BLaER1 treated with 17β-estradiol and CSF1 and Interleukin-3, amounts not matched to agents 10 nM and 100 nM (cell line): ENCODE measurements around the gene TUBD1.
"Not testable (repeated sequence)": the region's sequence is repeated elsewhere in the genome, so short reads cannot be mapped to it uniquely, and the experiment has no call there.

Experiments
- H3K27ac ChIP-seq, 11 experiments: shearing (Covaris generic); formaldehyde crosslinking; 2 replicates each; pipeline ENCODE4 v1.8.1; 2022
- H3K27me3 ChIP-seq, 11 experiments: shearing (Covaris generic); formaldehyde crosslinking; 2 replicates each; pipeline ENCODE4 v1.8.1; 2022
- H3K36me3 ChIP-seq, 11 experiments: shearing (Covaris generic); formaldehyde crosslinking; 2 replicates each; pipeline ENCODE4 v1.8.1; 2022
- H3K4me1 ChIP-seq, 10 experiments: shearing (Covaris generic); formaldehyde crosslinking; 2 replicates each; pipeline ENCODE4 v1.8.1; 2022
- H3K4me2 ChIP-seq, 11 experiments: shearing (Covaris generic); formaldehyde crosslinking; 2 replicates each; pipeline ENCODE4 v1.8.1; 2022
- H3K4me3 ChIP-seq, 10 experiments: shearing (Covaris generic); formaldehyde crosslinking; 2 replicates each; pipeline ENCODE4 v1.8.1; 2022
- H3K9ac ChIP-seq, 11 experiments: shearing (Covaris generic); formaldehyde crosslinking; 2 replicates each; pipeline ENCODE4 v1.8.1; 2022
- H3K9me3 ChIP-seq, 11 experiments: shearing (Covaris generic); formaldehyde crosslinking; replicated peaks in 1 of 11; 2 replicates each; pipeline ENCODE4 v1.8.1; 2022
- H4K20me1 ChIP-seq, 11 experiments: shearing (Covaris generic); formaldehyde crosslinking; 2 replicates each; pipeline ENCODE4 v1.8.1; 2022
- Cebpa-rat ChIP-seq, 11 experiments: shearing (Covaris generic); IDR thresholded peaks; 2 replicates each; pipeline ENCODE4 v1.8.1; 2022

The TUBD1 gene

DNA sequence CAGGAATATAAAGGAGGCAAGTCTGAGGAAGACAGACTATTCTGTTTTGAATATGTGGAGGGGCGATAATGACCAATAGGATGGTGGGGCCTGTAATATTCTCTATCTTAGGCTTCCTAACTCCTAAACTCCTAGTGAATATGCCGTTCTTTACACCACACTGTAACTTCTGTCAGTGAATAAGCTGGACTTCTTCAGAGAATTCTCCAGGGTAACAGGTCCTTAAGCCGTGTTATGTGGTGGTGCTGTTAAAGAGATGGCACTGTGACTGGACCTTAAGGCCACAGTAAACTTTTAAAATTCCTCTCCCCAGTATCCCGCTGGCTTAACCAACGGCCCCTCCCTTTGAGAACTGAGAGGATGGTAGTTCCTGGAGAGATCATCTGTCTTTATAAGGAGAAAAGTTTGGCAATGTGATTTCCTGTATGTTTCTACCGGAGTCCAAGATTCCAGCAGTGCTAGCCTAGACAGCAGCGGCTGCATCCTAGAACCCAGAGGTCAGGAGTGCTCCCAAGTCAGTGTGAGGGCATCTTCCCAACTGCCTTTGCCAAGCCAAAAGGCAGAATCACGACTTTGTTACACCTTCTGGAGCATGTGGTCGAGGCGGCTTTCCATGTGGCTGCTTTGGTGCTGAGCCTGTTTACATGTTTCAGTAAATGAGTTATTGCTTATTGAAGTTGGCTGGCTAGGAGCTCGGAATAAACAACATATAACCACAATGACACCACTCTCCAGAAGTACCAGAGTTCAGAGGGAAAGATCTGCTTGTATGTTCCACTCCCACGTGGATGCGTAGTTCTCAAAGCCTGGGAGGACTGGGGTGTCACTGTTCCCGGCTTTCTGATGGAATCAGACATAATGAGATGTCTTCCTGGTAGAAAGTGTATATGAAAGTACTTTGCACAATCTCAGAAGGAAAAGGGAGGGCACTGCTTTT, 41.0 kb downstream of the TUBD1 start:
- H3K4me3 ChIP-seq = no peak overlapping the region
- H3K9ac ChIP-seq = peak overlapping the region in 3 of 11 experiments; percentile 9 to 30 (median 22); a peak in 3 of 22 replicates
- H3K4me2 ChIP-seq = peak overlapping the region in 6 of 11 experiments; percentile 18 to 70 (median 50); a peak in 10 of 22 replicates
- TF ChIP-seq Cebpa-rat (IDR thresholded peaks at IDR 0.05) = no peak
- H3K36me3 ChIP-seq = no peaks in the 10 kb centered on the region
- peaks cover 12 to 99% (median 55%) of the 10 kb centered on the region in 10 experiments for H3K4me1 ChIP-seq
- H3K27ac ChIP-seq = peak overlapping the region in 10 of 11 experiments; percentile 2 to 60 (median 44); a peak in 18 of 22 replicates
- no peaks in the 10 kb centered on the region for H3K9me3 ChIP-seq
- no peaks in the 10 kb centered on the region for H3K27me3 ChIP-seq
- no peaks in the 10 kb centered on the region for H4K20me1 ChIP-seq

DNA sequence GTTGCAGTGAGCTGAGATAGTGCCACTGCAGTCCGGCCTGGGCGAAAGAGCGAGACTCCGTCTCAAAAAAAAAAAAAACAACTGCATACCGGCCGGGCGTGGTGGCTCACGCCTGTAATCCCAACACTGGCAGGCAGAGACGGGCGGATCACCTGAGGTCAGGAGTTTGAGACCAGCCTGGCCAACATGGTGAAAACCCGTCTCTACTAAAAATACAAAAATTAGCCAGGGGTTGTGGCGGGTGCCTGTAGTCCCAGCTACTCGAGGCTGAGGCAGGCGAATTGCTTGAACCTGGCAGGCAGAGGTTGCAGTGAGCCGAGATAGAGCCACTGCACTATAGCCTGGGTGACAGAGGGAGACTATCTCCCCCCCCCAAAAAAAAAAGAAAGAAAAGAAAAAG, 42.4 kb downstream of the TUBD1 start:
- not testable (repeated sequence) for H3K36me3 ChIP-seq, H3K9ac ChIP-seq, H3K4me3 ChIP-seq, H3K27me3 ChIP-seq, H4K20me1 ChIP-seq, H3K9me3 ChIP-seq
- Histone ChIP-seq H3K4me1 (peaks cover 26 to 99% (median 62%) of the 10 kb centered on the region in 10 experiments), H3K4me2 (peak overlapping the region in 5 of 11 experiments; percentile 65 to 91 (median 76); a peak in 4 of 22 replicates), H3K27ac (peak overlapping the region in 9 of 11 experiments; percentile 50 to 100 (median 79); a peak in 7 of 22 replicates)

DNA sequence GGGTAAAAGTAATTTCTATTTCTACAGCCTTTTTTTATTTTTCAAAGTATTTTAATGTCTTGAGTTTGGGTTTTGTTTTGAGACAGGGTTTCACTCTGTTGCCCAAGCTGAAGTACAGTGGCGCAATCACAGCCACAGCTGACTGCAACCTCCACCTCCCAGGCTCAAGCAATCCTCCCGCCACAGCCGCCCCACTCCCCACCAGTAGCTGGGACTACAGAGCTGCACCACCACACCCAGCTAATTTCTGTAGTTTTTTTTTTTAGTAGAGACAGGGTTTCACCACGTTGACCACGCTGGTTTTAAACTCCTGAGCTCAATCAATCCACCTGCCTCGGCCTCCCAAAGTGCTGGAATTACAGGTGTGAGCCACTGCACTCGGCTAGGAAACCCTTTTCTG, 44.0 kb downstream of the TUBD1 start:
- Histone ChIP-seq H3K4me1 (peaks cover 26 to 98% (median 68%) of the 10 kb centered on the region in 10 experiments), H3K27me3 (no peaks in the 10 kb centered on the region), H3K4me3 (no peak overlapping the region; a peak in 1 of 20 replicates), H4K20me1 (peaks cover 0 to 12% (median 0%) of the 10 kb centered on the region in 11 experiments; a peak in 3 of 22 replicates), H3K27ac (peak overlapping the region; percentile 67 to 100 (median 79)), H3K36me3 (no peaks in the 10 kb centered on the region), H3K4me2 (peak overlapping the region; percentile 0 to 91 (median 71)), H3K9me3 (no peaks in the 10 kb centered on the region), H3K9ac (peak overlapping the region; percentile 25 to 71 (median 51); a peak in 17 of 22 replicates)
- peak; percentile 63 to 94 (median 91); a peak in 20 of 22 replicates for TF ChIP-seq Cebpa-rat (IDR thresholded peaks at IDR 0.05)

DNA sequence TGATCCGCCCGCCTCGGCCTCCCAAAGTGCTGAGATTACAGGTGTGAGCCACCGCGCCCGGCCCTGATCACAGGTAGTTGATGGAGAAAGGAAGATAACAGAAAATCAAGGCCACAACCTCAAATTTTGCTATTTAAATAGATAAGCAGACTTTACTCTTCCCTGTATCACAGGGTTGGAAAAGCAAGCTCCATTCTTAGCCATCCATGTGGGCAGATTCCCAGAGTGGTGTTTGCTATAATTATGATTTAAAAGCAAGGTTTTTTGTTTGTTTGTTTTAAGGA, 44.4 kb downstream of the TUBD1 start:
- H3K4me2 ChIP-seq = peak overlapping the region; percentile 0 to 91 (median 71); a peak in 20 of 22 replicates

DNA sequence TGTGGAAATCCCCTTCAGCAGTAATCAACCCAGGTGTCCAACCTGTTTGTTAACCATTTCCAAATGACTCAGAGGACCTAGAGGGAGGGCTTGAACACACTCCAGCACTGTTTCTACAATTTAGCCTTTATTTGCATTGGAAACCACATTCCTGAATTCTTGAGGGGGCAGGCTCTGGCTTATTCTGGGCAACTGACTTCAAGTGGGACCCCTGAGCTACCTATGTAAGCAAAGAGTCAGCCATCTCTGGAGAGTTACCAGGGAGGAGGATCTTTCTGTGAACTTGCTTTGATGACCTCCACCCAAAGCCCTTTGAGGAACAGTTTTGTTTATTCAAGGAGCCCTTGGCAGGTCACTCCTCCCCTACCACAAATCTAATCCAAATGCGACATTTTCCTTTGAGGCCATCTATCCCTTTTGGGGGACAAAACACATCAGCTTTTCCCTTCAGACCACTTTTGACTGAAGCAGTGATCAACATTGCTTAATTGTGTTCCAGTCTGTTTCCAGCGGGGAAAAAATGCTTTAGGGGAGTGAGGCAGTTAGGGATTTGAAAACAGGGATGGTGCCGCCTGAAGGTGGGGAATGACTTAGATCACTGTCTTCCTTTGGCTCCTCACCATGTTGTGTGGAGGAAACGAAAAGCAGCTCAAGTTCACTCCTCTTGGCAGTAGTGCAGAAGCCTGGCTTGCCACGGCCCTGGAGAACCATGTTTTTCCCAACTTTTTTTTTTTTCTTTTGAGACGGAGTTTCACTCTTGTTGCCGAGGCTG, 46.2 kb downstream of the TUBD1 start:
- TF ChIP-seq Cebpa-rat (IDR thresholded peaks at IDR 0.05) = no peak
- Histone ChIP-seq H3K27me3 (no peaks in the 10 kb centered on the region), H3K4me1 (peaks cover 26 to 79% (median 58%) of the 10 kb centered on the region in 10 experiments), H3K9me3 (no peaks in the 10 kb centered on the region), H3K9ac (peak overlapping the region; percentile 9 to 72 (median 35); a peak in 13 of 22 replicates), H3K27ac (peak overlapping the region; percentile 48 to 100 (median 79)), H3K4me3 (no peak overlapping the region), H3K36me3 (peaks cover 0 to 15% (median 9%) of the 10 kb centered on the region in 11 experiments; a peak in 16 of 22 replicates), H4K20me1 (peaks cover 0 to 27% (median 0%) of the 10 kb centered on the region in 11 experiments; a peak in 3 of 22 replicates), H3K4me2 (peak overlapping the region; percentile 32 to 91 (median 60); a peak in 20 of 22 replicates)

More for the DNA sequence above, 44.4 kb downstream of the TUBD1 start:
- Histone ChIP-seq H4K20me1 (peaks cover 0 to 12% (median 0%) of the 10 kb centered on the region in 11 experiments; a peak in 3 of 22 replicates), H3K27me3 (no peaks in the 10 kb centered on the region), H3K4me1 (peaks cover 26 to 93% (median 67%) of the 10 kb centered on the region in 10 experiments), H3K9ac (peak overlapping the region in 9 of 11 experiments; percentile 32 to 71 (median 55); a peak in 14 of 22 replicates), H3K4me3 (no peak overlapping the region; a peak in 1 of 20 replicates), H3K27ac (peak overlapping the region; percentile 67 to 100 (median 79)), H3K36me3 (no peaks in the 10 kb centered on the region), H3K9me3 (no peaks in the 10 kb centered on the region)
- TF ChIP-seq Cebpa-rat (IDR thresholded peaks at IDR 0.05) = no peak

DNA sequence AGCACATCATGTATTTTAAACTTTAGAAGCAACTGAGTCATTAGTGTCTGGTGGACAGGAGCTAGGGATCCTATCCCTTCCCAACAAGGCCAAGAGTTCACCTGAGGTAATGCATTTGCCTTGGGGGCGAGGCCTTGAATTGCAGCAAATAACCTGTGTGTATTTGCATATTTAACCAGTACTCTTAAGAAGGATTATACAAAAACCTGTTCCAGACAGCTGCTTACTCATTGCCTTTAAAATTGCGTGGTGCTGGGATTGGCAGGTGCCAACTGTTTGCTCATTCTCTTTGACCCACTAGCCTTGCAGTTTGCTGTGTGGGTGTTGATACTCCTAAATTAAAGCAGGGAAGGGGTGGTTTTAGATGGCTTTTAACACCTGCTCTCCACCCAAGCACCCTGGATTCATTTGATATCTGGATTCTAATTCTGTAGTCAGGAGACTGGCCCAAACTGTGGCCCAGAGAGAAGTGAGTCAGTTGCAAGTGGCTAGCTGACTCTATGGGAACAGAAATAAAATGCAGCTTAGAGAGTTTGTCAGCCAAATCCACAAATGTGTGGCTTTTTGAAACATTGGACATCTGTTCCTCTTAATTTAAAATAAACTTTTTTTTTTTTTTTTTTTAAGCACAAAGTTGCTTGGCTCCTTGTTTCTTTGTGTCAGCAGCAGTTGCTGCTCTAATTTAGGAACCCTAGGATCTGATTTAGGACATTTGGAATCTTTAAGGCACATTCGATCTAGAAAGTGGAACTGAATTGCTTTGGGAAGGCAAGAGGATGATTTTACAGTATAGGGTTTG, 46.9 kb downstream of the TUBD1 start:
- no peaks in the 10 kb centered on the region for H3K9me3 ChIP-seq
- peak overlapping the region in 10 of 11 experiments; percentile 0 to 72 (median 38); a peak in 14 of 22 replicates for H3K9ac ChIP-seq
- peaks cover 0 to 32% (median 3%) of the 10 kb centered on the region in 11 experiments; a peak in 7 of 22 replicates for H4K20me1 ChIP-seq
- H3K36me3 ChIP-seq = peaks cover 5 to 23% (median 16%) of the 10 kb centered on the region in 11 experiments; a peak in 20 of 22 replicates
- TF ChIP-seq Cebpa-rat (IDR thresholded peaks at IDR 0.05) = no peak
- H3K27me3 ChIP-seq = no peaks in the 10 kb centered on the region
- H3K4me2 ChIP-seq = peak overlapping the region; percentile 32 to 91 (median 60); a peak in 21 of 22 replicates
- H3K4me3 ChIP-seq = no peak overlapping the region
- H3K27ac ChIP-seq = peak overlapping the region; percentile 48 to 100 (median 79)
- peaks cover 32 to 73% (median 58%) of the 10 kb centered on the region in 10 experiments for H3K4me1 ChIP-seq

DNA sequence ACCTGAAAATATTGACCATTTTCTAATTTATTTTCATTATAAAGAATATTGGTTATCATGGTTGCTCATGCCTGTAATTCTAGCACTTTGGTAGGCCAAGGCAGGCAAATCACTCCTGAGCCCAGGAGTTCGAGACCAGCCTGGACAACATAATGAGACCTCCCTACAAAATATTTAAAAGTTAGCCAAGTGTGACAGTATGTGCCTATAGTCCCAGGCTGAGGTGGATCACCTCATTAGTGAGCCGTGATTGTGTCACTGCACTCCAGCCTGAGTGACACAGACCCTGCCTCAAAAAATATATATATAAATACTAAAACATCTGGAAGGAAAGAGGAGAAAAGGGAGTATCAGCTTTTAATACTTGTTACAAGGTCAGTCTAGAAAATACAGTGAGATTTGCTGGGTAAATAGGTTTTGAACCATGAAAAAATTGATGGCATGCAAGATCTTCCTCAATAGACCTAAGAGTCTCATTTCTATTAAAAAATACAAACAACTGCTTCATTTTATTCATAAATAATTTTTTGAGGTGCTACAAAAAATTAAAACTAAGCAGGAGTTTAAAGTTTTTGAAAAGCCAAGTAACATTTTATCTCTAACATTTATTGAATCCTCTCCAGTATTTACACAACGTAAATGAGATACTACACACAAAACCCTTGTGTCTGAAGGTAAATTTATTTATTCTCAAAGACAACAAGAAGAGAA, 47.7 kb downstream of the TUBD1 start:
- no peak for TF ChIP-seq Cebpa-rat (IDR thresholded peaks at IDR 0.05)
- Histone ChIP-seq H4K20me1 (peaks cover 0 to 40% (median 8%) of the 10 kb centered on the region in 11 experiments; a peak in 9 of 22 replicates), H3K36me3 (peaks cover 13 to 31% (median 23%) of the 10 kb centered on the region in 11 experiments), H3K4me2 (peak overlapping the region; percentile 32 to 91 (median 60); a peak in 20 of 22 replicates), H3K27ac (peak overlapping the region; percentile 48 to 100 (median 79); a peak in 19 of 22 replicates), H3K9me3 (peaks cover 0 to 2% (median 0%) of the 10 kb centered on the region in 11 experiments; a peak in 2 of 22 replicates), H3K27me3 (no peaks in the 10 kb centered on the region), H3K9ac (peak overlapping the region in 6 of 11 experiments; percentile 35 to 72 (median 51); a peak in 8 of 22 replicates), H3K4me3 (no peak overlapping the region), H3K4me1 (peaks cover 40 to 73% (median 60%) of the 10 kb centered on the region in 10 experiments)
